ENCODE data around the gene LRRC47.
"Not testable (repeated sequence)": the region's sequence is repeated elsewhere in the genome, so short reads cannot be mapped to it uniquely, and the experiment has no call there.

The LRRC47 gene

GRCh38 chr1:3816331-3817137 lies 20.2 kb upstream of the LRRC47 start:
- Histone ChIP-seq H3K27ac (no peak overlapping the region), H3K4me3 (no peak overlapping the region)
- TF ChIP-seq CTCF (IDR thresholded peaks at IDR 0.05): no peak
- DNase-seq (ENCODE audit: low spot score): no peak

GRCh38 chr1:3814771-3815561 lies 18.7 kb upstream of the LRRC47 start:
- DNase-seq (ENCODE audit: low spot score): no peak
- TF ChIP-seq CTCF (IDR thresholded peaks at IDR 0.05): no peak
- H3K27ac ChIP-seq: no peak overlapping the region
- H3K4me3 ChIP-seq: no peak overlapping the region

GRCh38 chr1:3814065-3814464 lies 17.8 kb upstream of the LRRC47 start:
- H3K4me3 ChIP-seq: no peak overlapping the region
- no peak for DNase-seq (ENCODE audit: low spot score)
- no peak for TF ChIP-seq CTCF (IDR thresholded peaks at IDR 0.05)
- H3K27ac ChIP-seq: no peak overlapping the region

- no peak for DNase-seq (ENCODE audit: low spot score)
- Histone ChIP-seq H3K4me3 (no peak overlapping the region), H3K27ac (no peak overlapping the region)
- no peak for TF ChIP-seq CTCF (IDR thresholded peaks at IDR 0.05)
Measured at GRCh38 chr1:3811595-3811911, 15.3 kb upstream of the LRRC47 start.

- not testable (repeated sequence) for DNase-seq (ENCODE audit: low spot score); H3K4me3 ChIP-seq; H3K27ac ChIP-seq
Measured at GRCh38 chr1:3810149-3810761, 14.0 kb upstream of the LRRC47 start.

- Histone ChIP-seq H3K4me3 (no peak overlapping the region), H3K27ac (no peak overlapping the region)
- TF ChIP-seq CTCF (IDR thresholded peaks at IDR 0.05): no peak
- no peak for DNase-seq (ENCODE audit: low spot score)
Measured at GRCh38 chr1:3809680-3810079, 13.4 kb upstream of the LRRC47 start.

GRCh38 chr1:3807769-3808168 lies 11.5 kb upstream of the LRRC47 start:
- no peak for TF ChIP-seq CTCF (IDR thresholded peaks at IDR 0.05)
- Histone ChIP-seq H3K27ac (no peak overlapping the region), H3K4me3 (no peak overlapping the region)
- no peak for DNase-seq (ENCODE audit: low spot score)
